HG03469 (cell line): ENCODE data around the gene DIP2C.

Source experiments
- ATAC-seq: cut with Tn5 transposase; IDR thresholded peaks from one replicate; pipeline ENCODE4 v1.9.1; 2021; ENCODE audit warnings: mild to moderate bottlenecking, moderate library complexity, moderate number of reproducible peaks; ENCODE audit not compliant: unreplicated experiment

DIP2C gene

DNA sequence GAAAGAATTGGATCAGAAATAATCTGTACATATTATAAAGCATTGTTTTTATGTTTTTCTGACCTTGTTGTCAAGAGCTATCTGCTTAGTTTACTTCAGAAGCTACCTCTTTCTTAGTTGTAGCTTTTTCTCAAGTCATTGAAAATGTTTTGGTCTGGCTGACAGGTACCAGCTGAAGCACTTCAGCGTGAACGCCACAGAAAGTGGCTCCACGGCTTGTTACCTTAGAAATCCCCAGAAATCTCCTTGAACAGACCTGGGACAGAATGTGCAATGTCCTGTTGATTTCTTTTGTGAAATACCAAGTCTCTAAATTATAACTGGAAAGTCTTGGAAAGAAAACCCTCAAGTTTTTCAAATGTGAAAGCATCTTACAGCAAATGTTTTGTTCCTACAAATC, 457.4 kb downstream of the DIP2C start:
- no peak for ATAC-seq

DNA sequence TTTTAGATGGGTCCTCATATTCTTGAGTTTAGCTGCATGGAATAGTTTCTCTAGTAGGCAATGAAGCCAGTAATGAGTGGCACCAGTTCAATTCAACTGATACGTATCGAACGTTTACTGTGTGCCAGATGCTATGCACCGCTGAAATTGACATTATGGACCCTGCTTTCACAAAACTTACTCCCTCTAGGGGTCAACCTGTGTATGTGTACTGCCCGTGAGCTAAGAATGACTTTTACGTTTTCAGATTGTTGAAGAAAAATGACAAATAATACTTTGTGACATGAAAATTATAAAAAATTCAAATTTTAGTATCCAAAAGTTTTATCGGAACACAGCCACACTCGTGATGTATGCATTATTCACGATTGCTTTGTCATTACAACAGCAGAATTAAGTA, 458.7 kb downstream of the DIP2C start:
- ATAC-seq = no peak

DNA sequence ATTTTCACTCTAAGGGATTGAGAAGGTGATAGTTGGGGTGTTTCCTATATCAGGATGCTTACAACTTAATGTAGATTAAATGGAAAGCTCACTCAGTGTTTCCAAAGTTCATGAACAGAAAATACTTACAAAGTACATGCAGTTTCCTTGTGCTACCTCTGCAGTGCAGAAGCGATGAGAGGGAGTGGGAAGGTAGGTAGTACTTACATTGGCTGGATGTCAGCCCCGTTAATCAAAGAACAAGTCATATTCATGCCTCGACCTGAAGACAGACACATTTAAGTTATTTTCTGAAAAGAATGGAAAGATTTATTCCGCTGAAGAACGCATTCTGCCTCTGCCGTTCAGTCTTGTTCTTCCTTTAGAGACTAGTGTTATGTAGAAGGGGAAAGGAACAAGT, 461.1 kb downstream of the DIP2C start:
- ATAC-seq = no peak

DNA sequence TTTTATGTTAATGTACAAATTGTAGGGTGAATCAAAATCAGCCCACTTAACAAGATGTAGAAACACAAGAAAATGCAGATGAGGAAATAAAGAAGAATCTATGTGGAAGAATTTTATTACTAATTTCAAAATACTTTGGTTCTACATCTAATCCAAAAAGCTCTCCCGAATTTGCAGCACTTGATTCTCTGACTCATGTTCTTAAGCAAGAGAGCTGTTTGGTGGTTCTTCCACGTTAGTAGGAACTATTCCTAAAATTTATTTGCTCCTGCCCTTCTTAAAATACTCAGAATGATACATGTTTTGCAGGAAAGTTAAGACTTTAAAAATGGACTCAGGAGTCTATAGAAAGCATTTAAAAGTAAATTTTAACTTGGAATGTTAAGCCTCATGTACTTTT, 462.5 kb downstream of the DIP2C start:
- ATAC-seq = no peak

DNA sequence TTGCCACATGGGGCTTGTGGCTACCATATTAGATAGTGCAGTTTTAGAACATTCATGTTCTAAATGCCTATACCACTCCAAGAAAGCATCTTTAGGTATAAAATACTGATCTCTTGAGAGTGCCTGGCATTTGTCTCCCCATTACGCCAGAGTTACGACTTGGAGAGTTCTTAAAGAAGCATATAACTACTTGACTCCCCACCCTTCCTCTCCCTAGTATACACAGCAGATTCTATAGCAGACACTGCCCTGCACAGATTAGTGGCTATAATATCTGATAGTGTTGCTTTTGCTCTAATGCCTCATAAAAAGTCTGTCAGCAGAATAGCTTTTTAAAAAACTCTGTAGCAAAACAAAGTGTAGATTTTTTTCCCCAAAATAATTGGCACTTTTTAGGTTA, 463.4 kb downstream of the DIP2C start:
- no peak for ATAC-seq

- no peak for ATAC-seq
Observed at GRCh38 chr10:224571-224970, 464.9 kb downstream of the DIP2C start.
